HG03095 (cell line): Measurements from ENCODE around the gene CNEP1R1.
A peak's percentile ranks its signal among the peaks of the same experiment; 100 is the strongest.

Source experiments
- ATAC-seq: cut with Tn5 transposase; IDR thresholded peaks from one replicate; pipeline ENCODE4 v1.9.1; 2021; ENCODE audit warnings: moderate library complexity; ENCODE audit not compliant: unreplicated experiment

The CNEP1R1 gene

DNA sequence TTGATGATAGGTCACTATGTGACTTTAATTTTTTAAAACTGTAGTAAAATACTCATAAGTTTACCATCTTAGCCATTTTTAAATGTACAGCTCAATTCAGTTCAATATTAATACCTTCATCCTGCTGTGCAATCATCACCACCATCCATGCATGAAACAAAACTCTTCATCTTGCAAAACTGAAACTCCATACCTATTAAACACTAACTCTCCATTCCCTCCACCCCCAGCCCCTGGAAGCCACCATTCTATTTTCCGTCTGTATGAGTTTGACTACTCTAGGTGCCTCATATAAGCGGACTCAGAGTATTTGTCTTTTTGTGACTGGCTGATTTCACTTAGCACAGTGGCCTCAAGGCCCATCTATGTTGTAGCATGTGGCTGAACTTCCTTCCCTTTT lies 9.4 kb upstream of the CNEP1R1 start:
- peak; percentile 52 for ATAC-seq

GRCh38 chr16:50017553-50017952 lies 7.5 kb upstream of the CNEP1R1 start:
- ATAC-seq: no peak

DNA sequence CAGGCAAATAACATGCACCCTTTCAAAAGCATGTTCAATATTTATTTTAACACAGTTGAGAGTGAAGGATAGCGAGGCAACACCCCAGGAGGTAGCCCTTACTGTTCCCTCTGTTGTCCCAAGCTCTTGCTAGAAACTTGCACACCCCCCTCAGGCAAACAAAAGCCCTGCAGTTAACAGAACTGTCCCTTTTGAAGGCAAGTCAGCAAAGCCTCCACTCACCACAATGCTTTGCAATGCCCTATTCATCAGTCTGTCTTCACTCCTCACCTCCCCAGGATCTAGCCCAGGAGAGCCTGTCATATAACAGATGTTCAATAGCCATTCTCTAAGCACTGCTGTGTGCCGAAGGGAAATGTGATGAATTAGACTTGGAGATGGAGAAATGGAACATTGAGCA lies 3.5 kb upstream of the CNEP1R1 start:
- no peak for ATAC-seq

- no peak for ATAC-seq
These were observed 1.4 kb upstream of the CNEP1R1 start for GRCh38 chr16:50023641-50024040.

- ATAC-seq: no peak
These were observed 818 bp upstream of the CNEP1R1 start for GRCh38 chr16:50024207-50024606.

- peak; percentile 5 for ATAC-seq
These were observed 509 bp downstream of the CNEP1R1 start for GRCh38 chr16:50025537-50025931.

DNA sequence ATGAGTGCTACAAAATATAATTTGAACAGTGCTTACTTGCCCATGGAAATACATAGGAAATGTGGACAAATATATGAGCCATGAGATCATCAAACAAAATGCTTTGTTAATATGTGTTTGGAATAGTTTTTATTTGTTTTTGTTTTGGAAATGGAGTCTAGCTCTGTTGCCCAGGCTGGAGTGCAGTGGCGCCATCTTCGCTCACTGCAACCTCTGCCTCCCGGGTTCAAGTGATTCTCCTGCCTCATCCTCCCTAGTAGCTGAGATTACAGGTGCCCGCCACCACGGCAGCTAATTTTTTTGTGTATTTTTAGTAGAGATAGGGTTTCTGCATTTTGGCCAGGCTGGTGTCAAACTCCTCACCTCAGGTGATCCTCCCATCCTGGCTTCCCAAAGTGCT lies 2.8 kb downstream of the CNEP1R1 start:
- no peak for ATAC-seq

DNA sequence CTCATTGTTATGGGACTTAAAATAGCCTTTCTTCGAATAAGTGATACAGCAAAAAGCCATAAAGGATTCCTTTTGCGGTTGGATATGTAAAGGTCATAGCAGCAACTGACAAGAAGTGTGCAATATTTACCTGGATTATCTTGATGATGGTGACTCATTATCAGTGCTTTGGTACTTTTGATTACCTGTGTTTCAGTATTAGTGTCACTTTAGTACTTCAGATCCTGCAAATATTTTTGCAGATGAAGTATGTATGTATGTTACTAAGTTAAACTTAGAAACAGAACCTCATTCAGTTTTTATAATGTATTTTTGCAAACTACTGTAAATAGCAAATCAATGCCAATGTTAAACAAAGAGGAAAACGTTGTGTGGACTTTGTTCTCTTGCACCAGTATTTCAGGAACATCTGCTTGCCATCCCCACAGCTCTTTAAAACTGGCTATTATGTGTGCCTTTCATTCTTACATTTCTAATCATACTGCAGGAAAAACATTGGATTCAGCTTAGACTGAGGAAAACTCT lies 10.5 kb downstream of the CNEP1R1 start:
- no peak for ATAC-seq

DNA sequence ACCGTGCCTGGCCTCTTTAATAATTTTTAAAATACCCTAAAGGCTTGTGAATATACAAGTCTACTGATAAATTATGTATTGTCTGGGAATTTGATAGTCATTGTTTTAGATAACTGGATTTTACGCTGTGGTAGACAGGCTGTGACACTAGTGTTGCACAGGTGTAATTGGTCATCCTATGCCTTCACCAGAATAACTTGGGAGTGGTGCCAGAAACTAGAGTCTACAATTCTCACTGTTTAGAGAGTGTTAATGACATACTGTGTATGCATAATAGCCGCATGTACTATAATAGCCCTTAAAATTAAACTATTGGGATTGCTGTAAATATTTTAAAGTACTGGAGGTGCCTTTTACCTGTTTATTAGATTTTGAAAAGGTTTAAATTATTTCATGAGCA lies 11.4 kb downstream of the CNEP1R1 start:
- no peak for ATAC-seq

- no peak for ATAC-seq
These were observed 12.7 kb downstream of the CNEP1R1 start for GRCh38 chr16:50037662-50038220.

DNA sequence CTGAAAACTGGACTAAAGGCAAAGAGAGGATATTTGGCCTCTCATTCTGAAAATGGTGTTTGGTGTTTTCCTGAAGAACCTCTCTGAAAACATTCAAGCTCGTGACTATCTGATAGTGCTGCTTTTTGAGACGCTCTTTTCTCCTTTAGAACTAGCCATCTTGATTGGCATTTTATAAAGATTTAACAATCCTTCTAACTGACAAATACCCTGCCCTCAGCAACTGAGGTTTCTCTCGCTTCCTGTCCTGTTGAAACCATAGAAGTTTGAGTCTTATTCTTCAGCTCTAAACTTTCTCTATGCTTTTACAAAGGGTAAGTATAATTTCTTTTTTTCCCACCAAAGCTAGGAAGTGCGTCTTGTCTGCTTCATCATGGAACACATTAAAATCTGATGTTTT lies 13.3 kb downstream of the CNEP1R1 start:
- no peak for ATAC-seq

GRCh38 chr16:50038756-50039529 lies 13.9 kb downstream of the CNEP1R1 start:
- ATAC-seq: no peak

DNA sequence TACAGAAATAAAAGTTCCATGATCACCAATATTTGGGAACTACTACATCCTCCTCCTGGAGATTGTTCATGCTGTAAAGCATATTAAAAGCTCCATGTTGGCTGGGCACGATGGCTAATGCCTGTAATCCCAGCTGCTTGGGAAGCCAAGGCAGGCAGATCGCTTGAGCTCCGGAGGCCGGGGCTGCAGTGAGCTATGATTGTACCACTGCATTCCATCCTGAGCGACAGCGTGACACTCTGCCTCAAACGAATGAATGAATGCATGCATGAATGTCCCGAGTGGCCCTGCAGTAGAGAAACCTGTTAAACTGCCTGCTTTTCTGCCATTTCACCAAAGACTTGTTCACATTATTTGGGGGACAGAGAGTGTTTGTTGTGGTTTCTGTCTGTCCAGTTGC lies 15.0 kb downstream of the CNEP1R1 start:
- no peak for ATAC-seq

GRCh38 chr16:50040710-50041109 lies 15.7 kb downstream of the CNEP1R1 start:
- ATAC-seq: no peak

GRCh38 chr16:50043358-50043757 lies 18.3 kb downstream of the CNEP1R1 start:
- ATAC-seq: no peak

DNA sequence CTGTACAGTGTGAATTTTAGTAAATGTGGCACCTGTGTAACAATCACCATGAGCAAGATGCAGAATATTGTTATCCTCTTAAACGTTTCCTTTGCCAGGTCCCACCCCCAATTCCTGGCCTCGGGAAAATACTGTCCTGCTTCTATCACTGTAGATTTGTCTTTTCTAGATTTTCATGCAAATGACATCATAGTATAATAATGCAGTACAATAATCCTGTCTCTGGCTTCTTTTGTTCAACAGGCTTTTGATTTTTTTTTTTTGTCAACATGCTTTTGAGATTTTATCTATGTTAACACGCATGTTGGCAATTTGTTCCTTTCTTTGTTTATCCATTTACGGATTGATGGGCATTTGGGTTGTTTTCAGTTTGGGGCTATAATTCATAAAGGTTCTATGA lies 20.4 kb downstream of the CNEP1R1 start:
- no peak for ATAC-seq

DNA sequence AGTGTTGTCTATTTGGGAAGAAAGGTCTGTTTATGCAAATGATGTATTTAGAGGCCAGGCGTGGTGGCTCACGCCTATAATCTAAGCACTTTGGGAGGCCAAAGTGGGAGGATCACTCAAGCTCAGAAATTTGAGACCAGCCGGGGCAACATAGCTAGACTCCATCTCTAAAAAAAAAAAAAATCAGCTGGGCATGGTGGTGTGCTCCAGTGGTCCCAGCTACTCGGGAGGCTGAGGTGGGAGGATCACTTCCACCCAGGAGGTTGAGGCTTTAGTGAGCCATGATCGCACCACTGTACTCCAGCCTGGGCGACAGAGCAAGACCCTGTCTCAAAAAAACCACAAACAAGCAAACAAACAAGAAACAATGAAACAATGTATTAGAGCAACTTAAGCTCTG lies 21.8 kb downstream of the CNEP1R1 start:
- no peak for ATAC-seq

GRCh38 chr16:50047864-50048263 lies 22.8 kb downstream of the CNEP1R1 start:
- no peak for ATAC-seq

DNA sequence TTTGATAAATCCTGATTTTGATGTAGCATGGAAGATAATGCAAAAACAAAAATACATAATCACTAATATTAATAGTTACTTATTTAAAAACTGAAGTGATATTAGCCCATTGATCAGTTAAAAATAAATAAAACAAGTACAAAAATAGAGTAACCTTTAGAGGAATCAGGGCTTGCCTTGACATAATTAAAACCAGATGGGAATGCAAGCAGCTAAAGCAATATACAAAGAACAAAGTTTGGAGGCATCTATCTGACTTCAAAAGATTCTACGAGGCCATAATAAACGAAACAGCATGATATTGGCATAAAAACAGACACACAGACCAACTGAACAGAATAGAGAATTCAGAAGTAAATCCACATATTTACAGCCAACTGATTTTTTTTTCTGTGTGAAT lies 25.8 kb downstream of the CNEP1R1 start:
- ATAC-seq: no peak

DNA sequence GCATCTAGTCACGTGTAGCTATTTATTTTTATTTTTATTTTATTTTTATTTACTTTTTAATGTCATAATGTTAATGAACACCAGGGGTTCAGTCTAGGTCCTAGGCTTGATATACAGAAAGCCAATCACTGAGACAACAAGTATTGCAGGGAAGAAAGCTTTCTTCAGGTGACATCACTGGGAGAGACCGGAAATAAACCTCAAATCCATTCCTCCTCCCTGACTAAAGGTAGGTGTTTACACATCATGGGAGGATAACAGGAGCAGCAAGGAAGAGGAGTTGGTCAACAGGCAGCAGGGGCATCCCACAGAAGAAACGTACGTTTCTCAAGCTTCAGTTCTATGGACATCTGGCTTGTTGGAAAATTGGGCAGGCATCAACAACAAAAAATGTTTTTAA lies 31.2 kb downstream of the CNEP1R1 start:
- ATAC-seq: no peak

- no peak for ATAC-seq
These were observed 33.2 kb downstream of the CNEP1R1 start for GRCh38 chr16:50058091-50058771.

- ATAC-seq: no peak
These were observed 34.1 kb downstream of the CNEP1R1 start for GRCh38 chr16:50059111-50059510.
